SK-N-MC (cell line): ENCODE data around the gene FCGR2B.

Source experiments
- EZH2 ChIP-seq: fragments of 200-600 bp; sonication (generic); IDR thresholded peaks from one replicate; pipeline ENCODE4 v1.6.1; 2017; ENCODE audit warnings: antibody characterized with exemption
- POLR2AphosphoS5 ChIP-seq: IDR thresholded peaks from 2 replicates; pipeline ENCODE4 v1.6.1; 2012; ENCODE audit warnings: mild to moderate bottlenecking, low read depth, low read length, borderline replicate concordance

DNA sequence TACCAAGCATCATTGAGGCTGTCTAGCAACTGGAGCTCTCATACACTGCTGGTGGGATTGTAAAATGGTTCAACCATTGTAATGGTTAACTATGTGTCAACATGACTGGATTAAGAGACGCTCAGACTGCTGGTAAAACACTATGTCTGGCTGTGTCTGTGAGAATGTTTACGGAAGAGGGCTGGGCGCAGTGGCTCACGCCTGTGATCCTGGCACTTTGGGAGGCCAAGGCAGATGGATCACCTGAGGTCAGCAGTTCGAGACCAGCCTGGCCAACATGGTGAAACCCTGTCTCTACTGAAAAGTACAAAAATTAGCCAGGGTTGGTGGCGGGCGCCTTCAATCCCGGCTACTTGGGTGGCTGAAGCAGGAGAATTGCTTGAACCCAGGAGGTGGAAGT lies 39.3 kb downstream of the FCGR2B start:
- no peak for TF ChIP-seq POLR2AphosphoS5
- no peak for TF ChIP-seq EZH2
